HepG2 (cell line): ENCODE measurements around the gene GRIN3A. TPM values are rescaled to one million over a fixed set of nuclear protein-coding genes. Genes with fewer than 3 reads are reported as not detected.

Experiments used
- TOE1 ChIP-seq: sonication (generic); formaldehyde crosslinking; IDR thresholded peaks from 2 replicates; pipeline ENCODE4 v1.4.0; 2020; ENCODE audit warnings: mild to moderate bottlenecking, missing genetic modification reagents
- polyA plus RNA-seq, 8 experiments: library from polyadenylated mRNA; depleted of rRNA in 3 of 8; stranded (reverse) in 7 of 8; unstranded in 1 of 8; fragments of >200 nt; fragmentation: Illumina TruSeq in 4 of 8; extraction: Trizol in 4 of 8; gene quantifications; 2 replicates each; pipeline versions ENCODE4 v1.2.1 to v1.2.3, GENCODE V29; 2011 to 2016; ENCODE audit warnings: low read depth in 4 of 8, missing spikeins in 1 of 8, mixed read lengths in 1 of 8; ENCODE audit not compliant: insufficient read depth in 1 of 8
- total RNA-seq, 5 experiments: library from RNA; depleted of rRNA; stranded (reverse); fragments of >200 nt; fragmentation: Illumina TruSeq; extraction: Trizol; gene quantifications; 2 replicates each; pipeline ENCODE4 v1.2.3, GENCODE V29; 2016; ENCODE audit warnings: low read depth in 1 of 5
- TF ChIP-seq, protein P1 (sequence below): sonication (generic); formaldehyde crosslinking; conservative IDR thresholded peaks from 2 replicates; pipeline ENCODE4 v1.4.0; 2020; ENCODE audit warnings: missing genetic modification reagents
- TF ChIP-seq, protein P2 (sequence below): sonication (generic); formaldehyde crosslinking; IDR thresholded peaks from 2 replicates; pipeline ENCODE4 v1.5.1; 2020; ENCODE audit warnings: mild to moderate bottlenecking, missing genetic modification reagents, borderline replicate concordance
- TF ChIP-seq, protein P3 (sequence below): sonication (generic); formaldehyde crosslinking; IDR thresholded peaks from 2 replicates; pipeline ENCODE4 v1.4.0; 2020; ENCODE audit warnings: missing genetic modification reagents, low read depth, mild to moderate bottlenecking, borderline replicate concordance

Gene GRIN3A
- total and polyA plus RNA-seq, 2 of the 13 experiments (the other 11 are each of a cell fraction or from before 2014, with no cell fraction given): not detected

DNA sequence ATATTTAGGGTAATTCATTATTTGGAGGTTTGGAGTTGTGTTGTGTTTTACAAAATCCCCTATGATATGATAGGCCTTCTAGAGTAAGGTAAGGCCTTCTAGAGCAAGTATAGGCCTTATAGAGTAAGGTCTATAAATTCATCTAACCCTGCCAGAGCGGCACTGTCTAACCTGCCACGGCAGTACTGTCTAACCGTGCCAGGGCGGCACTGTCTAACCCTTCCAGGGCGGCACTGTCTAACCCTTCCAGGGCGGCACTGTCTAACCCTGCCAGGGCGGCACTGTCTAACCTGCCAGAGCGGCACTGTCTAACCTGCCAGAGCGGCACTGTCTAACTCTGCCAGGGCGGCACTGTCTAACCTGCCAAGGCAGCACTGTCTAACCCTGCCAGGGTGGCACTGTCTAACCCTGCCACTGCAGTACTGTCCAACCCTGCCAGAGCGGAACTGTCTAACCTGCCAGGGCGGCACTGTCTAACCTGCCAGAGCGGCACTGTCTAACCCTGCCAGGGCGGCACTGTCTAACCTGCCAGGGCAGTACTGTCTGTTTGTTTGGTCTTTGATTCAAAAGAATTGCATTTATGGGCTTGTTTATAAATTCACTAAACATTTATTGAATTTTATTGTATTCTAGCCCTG is 195.2 kb downstream of the GRIN3A start (continued):
- TF ChIP-seq, protein P1, sequence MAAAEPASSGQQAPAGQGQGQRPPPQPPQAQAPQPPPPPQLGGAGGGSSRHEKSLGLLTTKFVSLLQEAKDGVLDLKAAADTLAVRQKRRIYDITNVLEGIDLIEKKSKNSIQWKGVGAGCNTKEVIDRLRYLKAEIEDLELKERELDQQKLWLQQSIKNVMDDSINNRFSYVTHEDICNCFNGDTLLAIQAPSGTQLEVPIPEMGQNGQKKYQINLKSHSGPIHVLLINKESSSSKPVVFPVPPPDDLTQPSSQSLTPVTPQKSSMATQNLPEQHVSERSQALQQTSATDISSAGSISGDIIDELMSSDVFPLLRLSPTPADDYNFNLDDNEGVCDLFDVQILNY (CRISPR knock-in tag): no peak
- no peak for TF ChIP-seq TOE1 (CRISPR knock-in tag)
- TF ChIP-seq, protein P2, sequence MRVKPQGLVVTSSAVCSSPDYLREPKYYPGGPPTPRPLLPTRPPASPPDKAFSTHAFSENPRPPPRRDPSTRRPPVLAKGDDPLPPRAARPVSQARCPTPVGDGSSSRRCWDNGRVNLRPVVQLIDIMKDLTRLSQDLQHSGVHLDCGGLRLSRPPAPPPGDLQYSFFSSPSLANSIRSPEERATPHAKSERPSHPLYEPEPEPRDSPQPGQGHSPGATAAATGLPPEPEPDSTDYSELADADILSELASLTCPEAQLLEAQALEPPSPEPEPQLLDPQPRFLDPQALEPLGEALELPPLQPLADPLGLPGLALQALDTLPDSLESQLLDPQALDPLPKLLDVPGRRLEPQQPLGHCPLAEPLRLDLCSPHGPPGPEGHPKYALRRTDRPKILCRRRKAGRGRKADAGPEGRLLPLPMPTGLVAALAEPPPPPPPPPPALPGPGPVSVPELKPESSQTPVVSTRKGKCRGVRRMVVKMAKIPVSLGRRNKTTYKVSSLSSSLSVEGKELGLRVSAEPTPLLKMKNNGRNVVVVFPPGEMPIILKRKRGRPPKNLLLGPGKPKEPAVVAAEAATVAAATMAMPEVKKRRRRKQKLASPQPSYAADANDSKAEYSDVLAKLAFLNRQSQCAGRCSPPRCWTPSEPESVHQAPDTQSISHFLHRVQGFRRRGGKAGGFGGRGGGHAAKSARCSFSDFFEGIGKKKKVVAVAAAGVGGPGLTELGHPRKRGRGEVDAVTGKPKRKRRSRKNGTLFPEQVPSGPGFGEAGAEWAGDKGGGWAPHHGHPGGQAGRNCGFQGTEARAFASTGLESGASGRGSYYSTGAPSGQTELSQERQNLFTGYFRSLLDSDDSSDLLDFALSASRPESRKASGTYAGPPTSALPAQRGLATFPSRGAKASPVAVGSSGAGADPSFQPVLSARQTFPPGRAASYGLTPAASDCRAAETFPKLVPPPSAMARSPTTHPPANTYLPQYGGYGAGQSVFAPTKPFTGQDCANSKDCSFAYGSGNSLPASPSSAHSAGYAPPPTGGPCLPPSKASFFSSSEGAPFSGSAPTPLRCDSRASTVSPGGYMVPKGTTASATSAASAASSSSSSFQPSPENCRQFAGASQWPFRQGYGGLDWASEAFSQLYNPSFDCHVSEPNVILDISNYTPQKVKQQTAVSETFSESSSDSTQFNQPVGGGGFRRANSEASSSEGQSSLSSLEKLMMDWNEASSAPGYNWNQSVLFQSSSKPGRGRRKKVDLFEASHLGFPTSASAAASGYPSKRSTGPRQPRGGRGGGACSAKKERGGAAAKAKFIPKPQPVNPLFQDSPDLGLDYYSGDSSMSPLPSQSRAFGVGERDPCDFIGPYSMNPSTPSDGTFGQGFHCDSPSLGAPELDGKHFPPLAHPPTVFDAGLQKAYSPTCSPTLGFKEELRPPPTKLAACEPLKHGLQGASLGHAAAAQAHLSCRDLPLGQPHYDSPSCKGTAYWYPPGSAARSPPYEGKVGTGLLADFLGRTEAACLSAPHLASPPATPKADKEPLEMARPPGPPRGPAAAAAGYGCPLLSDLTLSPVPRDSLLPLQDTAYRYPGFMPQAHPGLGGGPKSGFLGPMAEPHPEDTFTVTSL: no peak
- TF ChIP-seq, protein P3, sequence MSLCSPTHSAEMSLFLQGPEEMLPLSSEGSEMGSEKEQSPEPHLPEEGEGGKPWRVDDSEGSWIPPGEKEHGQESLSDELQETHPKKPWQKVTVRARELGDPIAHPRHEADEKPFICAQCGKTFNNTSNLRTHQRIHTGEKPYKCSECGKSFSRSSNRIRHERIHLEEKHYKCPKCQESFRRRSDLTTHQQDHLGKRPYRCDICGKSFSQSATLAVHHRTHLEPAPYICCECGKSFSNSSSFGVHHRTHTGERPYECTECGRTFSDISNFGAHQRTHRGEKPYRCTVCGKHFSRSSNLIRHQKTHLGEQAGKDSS: no peak
